Immature natural killer cell (primary cell): ENCODE measurements around the gene PAN3. TPM values are rescaled to one million over a fixed set of nuclear protein-coding genes. Genes with fewer than 3 reads are reported as not detected.
A peak's percentile ranks its signal among the peaks of the same experiment; 100 is the strongest.

ENCODE experiments used
- DNase-seq, 3 donors: peaks; one replicate each; pipeline ENCODE4 v3.0.0; 2022; ENCODE audit warnings: mixed read lengths in 1 of 3
- H3K27ac Mint-ChIP-seq, 6 donors: one replicate each; pipeline ENCODE4 v1.8.0; 2020; ENCODE audit warnings: mixed read lengths in 6 of 6, mild to moderate bottlenecking in 5 of 6, inconsistent platforms in 4 of 6, moderate library complexity in 3 of 6
- H3K27me3 Mint-ChIP-seq, 3 donors: one replicate each; pipeline ENCODE4 v1.8.0; 2020 to 2021; ENCODE audit warnings: low read depth in 3 of 3, mild to moderate bottlenecking in 3 of 3, mixed read lengths in 3 of 3, moderate library complexity in 3 of 3, inconsistent platforms in 1 of 3
- H3K36me3 Mint-ChIP-seq, 3 donors: one replicate each; pipeline ENCODE4 v1.8.0; 2020; ENCODE audit warnings: mixed read lengths in 3 of 3, inconsistent platforms in 2 of 3, mild to moderate bottlenecking in 2 of 3
- H3K4me1 Mint-ChIP-seq, 2 donors: one replicate each; pipeline ENCODE4 v1.8.0; 2020; ENCODE audit warnings: inconsistent platforms in 2 of 2, mild to moderate bottlenecking in 2 of 2, mixed read lengths in 2 of 2, moderate library complexity in 1 of 2
- H3K4me3 Mint-ChIP-seq, 5 donors: one replicate each; pipeline ENCODE4 v1.8.0; 2020; ENCODE audit warnings: mild to moderate bottlenecking in 5 of 5, mixed read lengths in 5 of 5, inconsistent platforms in 3 of 5, moderate library complexity in 3 of 5
- H3K9me3 Mint-ChIP-seq, 6 donors: one replicate each; pipeline ENCODE4 v1.8.0; 2020; ENCODE audit warnings: mild to moderate bottlenecking in 6 of 6, mixed read lengths in 6 of 6, inconsistent platforms in 4 of 6, moderate library complexity in 3 of 6
- polyA plus RNA-seq, 3 donors: library from polyadenylated mRNA; unstranded; fragments of 300-500 nt; fragmentation: Illumina TruSeq; gene quantifications; one replicate each; pipeline ENCODE4 v1.2.3, GENCODE V29; 2021

PAN3 gene
- polyA plus RNA-seq, 3 donors from 2014 or later: 3.4 to 6.0 (median 4.2) TPM

- Mint-ChIP-seq H3K4me1 (peaks cover 0 to 15% of the 10 kb centered on the region in 2 donors), H3K27me3 (peaks cover 2 to 10% (median 10%) of the 10 kb centered on the region in 3 donors), H3K9me3 (no peaks in the 10 kb centered on the region), H3K27ac (no peak overlapping the region), H3K4me3 (no peak overlapping the region), H3K36me3 (no peaks in the 10 kb centered on the region)
- no peak for DNase-seq
Measured at GRCh38 chr13:28306325-28306724, 168.0 kb downstream of the PAN3 start.

GRCh38 chr13:28313579-28313978, 175.2 kb downstream of the PAN3 start:
- no peak for DNase-seq
- Mint-ChIP-seq H3K36me3 (no peaks in the 10 kb centered on the region), H3K27me3 (peaks cover 0 to 5% (median 2%) of the 10 kb centered on the region in 3 donors), H3K27ac (no peak overlapping the region), H3K4me1 (peaks cover 0 to 2% of the 10 kb centered on the region in 2 donors), H3K9me3 (no peaks in the 10 kb centered on the region), H3K4me3 (no peak overlapping the region)

GRCh38 chr13:28314879-28315278, 176.5 kb downstream of the PAN3 start:
- H3K36me3 Mint-ChIP-seq: no peaks in the 10 kb centered on the region
- peaks cover 0 to 2% of the 10 kb centered on the region in 2 donors for H3K4me1 Mint-ChIP-seq
- no peaks in the 10 kb centered on the region for H3K9me3 Mint-ChIP-seq
- H3K27me3 Mint-ChIP-seq: no peaks in the 10 kb centered on the region
- H3K4me3 Mint-ChIP-seq: no peak overlapping the region
- no peak overlapping the region for H3K27ac Mint-ChIP-seq
- no peak for DNase-seq

- H3K36me3 Mint-ChIP-seq: no peaks in the 10 kb centered on the region
Measured at GRCh38 chr13:28316129-28316528, 177.8 kb downstream of the PAN3 start.

GRCh38 chr13:28316836-28317235, 178.5 kb downstream of the PAN3 start:
- DNase-seq: no peak
- no peaks in the 10 kb centered on the region for H3K36me3 Mint-ChIP-seq
- no peaks in the 10 kb centered on the region for H3K27me3 Mint-ChIP-seq
- H3K4me3 Mint-ChIP-seq: no peak overlapping the region
- peaks cover 0 to 2% of the 10 kb centered on the region in 2 donors for H3K4me1 Mint-ChIP-seq
- H3K9me3 Mint-ChIP-seq: no peaks in the 10 kb centered on the region
- H3K27ac Mint-ChIP-seq: no peak overlapping the region

More at GRCh38 chr13:28316129-28316528, 177.8 kb downstream of the PAN3 start:
- Mint-ChIP-seq H3K27ac (peak overlapping the region in 1 of 6 donors; percentile 17), H3K9me3 (no peaks in the 10 kb centered on the region), H3K27me3 (no peaks in the 10 kb centered on the region), H3K4me3 (no peak overlapping the region), H3K4me1 (peaks cover 0 to 2% of the 10 kb centered on the region in 2 donors)
- DNase-seq: no peak

DNA sequence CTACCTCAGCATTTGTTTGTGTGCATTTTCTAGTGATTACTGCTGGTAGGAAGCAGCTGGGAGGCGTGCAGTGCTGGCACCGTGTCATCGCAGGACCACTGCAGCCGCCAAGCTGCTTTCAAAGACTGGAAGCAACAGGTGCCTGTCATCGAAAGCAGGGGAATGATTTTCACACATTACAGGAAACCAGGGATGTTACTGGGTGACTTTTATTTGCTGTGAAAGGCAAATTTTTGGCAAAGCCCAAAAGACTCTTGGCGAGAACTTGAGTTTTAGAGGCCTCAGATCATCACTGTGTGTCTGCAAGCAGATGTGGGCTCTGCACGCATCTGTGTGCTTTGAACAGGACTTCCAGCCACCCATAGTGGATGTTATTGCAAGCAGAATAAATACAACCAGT, 180.2 kb downstream of the PAN3 start:
- Mint-ChIP-seq H3K9me3 (no peaks in the 10 kb centered on the region), H3K27me3 (no peaks in the 10 kb centered on the region), H3K27ac (no peak overlapping the region), H3K4me1 (peaks cover 0 to 2% of the 10 kb centered on the region in 2 donors), H3K4me3 (no peak overlapping the region), H3K36me3 (no peaks in the 10 kb centered on the region)
- no peak for DNase-seq

- no peaks in the 10 kb centered on the region for H3K27me3 Mint-ChIP-seq
- H3K9me3 Mint-ChIP-seq: no peaks in the 10 kb centered on the region
- peaks cover 0 to 2% of the 10 kb centered on the region in 2 donors for H3K4me1 Mint-ChIP-seq
- H3K27ac Mint-ChIP-seq: no peak overlapping the region
- DNase-seq: no peak
- H3K4me3 Mint-ChIP-seq: no peak overlapping the region
- H3K36me3 Mint-ChIP-seq: no peaks in the 10 kb centered on the region
Measured at GRCh38 chr13:28319528-28319927, 181.2 kb downstream of the PAN3 start.

GRCh38 chr13:28320209-28320608, 181.9 kb downstream of the PAN3 start:
- no peak for DNase-seq
- H3K4me3 Mint-ChIP-seq: no peak overlapping the region

DNA sequence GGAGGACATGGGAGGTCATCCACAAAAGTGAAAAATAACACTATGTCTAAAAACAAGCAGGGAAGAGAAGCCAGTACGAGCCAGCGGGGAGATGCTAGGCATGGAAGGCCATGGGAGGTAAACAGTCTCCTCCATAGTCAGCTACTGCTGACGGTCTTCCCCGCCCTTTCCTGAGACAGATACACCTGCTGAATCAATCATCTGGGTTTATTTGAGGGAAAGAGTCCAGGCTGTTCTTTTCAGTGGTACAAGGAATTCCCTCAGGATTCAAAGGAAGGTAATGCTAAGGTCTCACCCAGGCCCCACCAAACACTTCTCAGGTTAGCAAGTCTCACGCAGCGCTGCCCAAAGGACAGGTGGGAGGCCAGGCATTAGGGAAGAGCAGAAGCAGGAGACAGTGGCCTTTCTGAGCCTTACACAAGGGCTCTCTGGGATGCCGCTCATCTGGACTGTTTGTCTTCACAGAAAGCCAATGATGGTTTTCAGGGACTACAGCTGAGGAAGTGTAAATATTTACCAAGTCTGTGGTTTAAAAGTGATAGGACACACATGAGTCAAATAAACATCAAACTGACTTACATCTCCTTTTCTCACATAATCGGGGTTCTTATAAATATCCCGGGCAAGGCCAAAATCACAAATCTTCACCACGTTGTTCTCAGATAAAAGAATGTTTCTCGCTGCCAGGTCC, 182.7 kb downstream of the PAN3 start:
- Mint-ChIP-seq H3K4me3 (no peak overlapping the region), H3K27me3 (no peaks in the 10 kb centered on the region), H3K9me3 (no peaks in the 10 kb centered on the region), H3K4me1 (peaks cover 0 to 2% of the 10 kb centered on the region in 2 donors), H3K27ac (no peak overlapping the region), H3K36me3 (no peaks in the 10 kb centered on the region)
- DNase-seq: no peak

More at GRCh38 chr13:28320209-28320608, 181.9 kb downstream of the PAN3 start:
- Mint-ChIP-seq H3K36me3 (no peaks in the 10 kb centered on the region), H3K27ac (no peak overlapping the region), H3K27me3 (no peaks in the 10 kb centered on the region), H3K9me3 (no peaks in the 10 kb centered on the region), H3K4me1 (peaks cover 0 to 2% of the 10 kb centered on the region in 2 donors)

GRCh38 chr13:28321756-28322155, 183.4 kb downstream of the PAN3 start:
- Mint-ChIP-seq H3K27me3 (no peaks in the 10 kb centered on the region), H3K9me3 (no peaks in the 10 kb centered on the region), H3K4me3 (no peak overlapping the region), H3K4me1 (peaks cover 0 to 2% of the 10 kb centered on the region in 2 donors), H3K36me3 (no peaks in the 10 kb centered on the region), H3K27ac (no peak overlapping the region)
- DNase-seq: no peak

DNA sequence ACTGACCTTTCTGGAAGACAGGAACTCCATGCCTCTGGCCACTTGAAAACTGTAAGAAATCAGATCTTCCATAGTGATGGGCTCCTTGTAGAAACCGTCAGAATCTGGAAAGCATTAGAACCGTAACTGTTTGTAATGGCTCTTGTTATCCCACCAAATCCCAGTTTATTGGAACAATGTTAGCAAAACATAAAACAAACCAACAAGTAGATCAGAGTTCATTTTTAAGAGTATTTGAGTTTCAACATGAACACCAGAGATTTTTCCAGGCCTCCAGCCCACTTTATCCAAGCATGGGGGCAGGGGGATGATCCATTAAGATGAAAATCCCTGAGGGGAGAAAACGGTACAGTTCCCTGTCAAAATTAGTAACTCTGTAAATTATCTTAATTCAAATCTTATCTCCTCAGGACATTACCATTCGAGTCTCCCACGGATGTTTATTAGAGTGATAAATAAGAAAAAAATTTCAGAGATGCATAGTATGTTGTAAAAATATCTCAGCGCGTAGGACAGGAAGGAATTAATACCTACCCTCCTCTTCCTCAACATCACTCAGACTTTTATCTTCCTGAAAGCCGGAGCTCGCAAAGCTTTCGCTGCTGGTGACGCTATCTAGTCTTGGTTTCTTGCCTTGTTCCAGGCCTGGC, 184.0 kb downstream of the PAN3 start:
- Mint-ChIP-seq H3K4me3 (no peak overlapping the region), H3K4me1 (no peaks in the 10 kb centered on the region), H3K36me3 (no peaks in the 10 kb centered on the region), H3K27ac (no peak overlapping the region), H3K9me3 (no peaks in the 10 kb centered on the region), H3K27me3 (no peaks in the 10 kb centered on the region)
- no peak for DNase-seq

- H3K9me3 Mint-ChIP-seq: no peaks in the 10 kb centered on the region
- no peak overlapping the region for H3K27ac Mint-ChIP-seq
- H3K4me1 Mint-ChIP-seq: no peaks in the 10 kb centered on the region
- no peaks in the 10 kb centered on the region for H3K36me3 Mint-ChIP-seq
- peaks cover 0 to 3% (median 0%) of the 10 kb centered on the region in 3 donors for H3K27me3 Mint-ChIP-seq
- peak; percentile 37 to 50 (median 45) for DNase-seq
- no peak overlapping the region for H3K4me3 Mint-ChIP-seq
Measured at GRCh38 chr13:28324181-28324789, 185.9 kb downstream of the PAN3 start.

- Mint-ChIP-seq H3K9me3 (no peaks in the 10 kb centered on the region), H3K27me3 (peaks cover 0 to 3% (median 0%) of the 10 kb centered on the region in 3 donors), H3K4me3 (no peak overlapping the region), H3K4me1 (no peaks in the 10 kb centered on the region), H3K27ac (no peak overlapping the region), H3K36me3 (no peaks in the 10 kb centered on the region)
- no peak for DNase-seq
Measured at GRCh38 chr13:28325022-28325421, 186.7 kb downstream of the PAN3 start.

- no peak for DNase-seq
- peaks cover 0 to 3% (median 0%) of the 10 kb centered on the region in 3 donors for H3K27me3 Mint-ChIP-seq
- no peaks in the 10 kb centered on the region for H3K36me3 Mint-ChIP-seq
- H3K4me1 Mint-ChIP-seq: no peaks in the 10 kb centered on the region
- H3K4me3 Mint-ChIP-seq: no peak overlapping the region
- no peaks in the 10 kb centered on the region for H3K9me3 Mint-ChIP-seq
- H3K27ac Mint-ChIP-seq: no peak overlapping the region
Measured at GRCh38 chr13:28326056-28326455, 187.7 kb downstream of the PAN3 start.
